Endothelial cell of umbilical vein (primary cell): Measurements from ENCODE around the gene CDK10. TPM values are rescaled to one million over a fixed set of nuclear protein-coding genes. Genes with fewer than 3 reads are reported as not detected.

Source experiments
- BruUV-seq: library from RNA; stranded (reverse); fragments of 400-500 nt; replicated peaks from 2 replicates; lab custom pipeline; 2021; lab: Mats Ljungman, UMichigan
- CTCF ChIA-PET: fragments of 300-600, 350-600 bp; sonication (Branson Sonifier 250); formaldehyde crosslinking; loops from one replicate; lab custom pipeline; 2021; ENCODE audit warnings: antibody characterized with exemption, inconsistent platforms; lab: Charles Lee
- POLR2A ChIA-PET: fragments of 300-600, 350-600 bp; sonication (Branson Sonifier 250); formaldehyde crosslinking; loops from one replicate; lab custom pipeline; 2021; ENCODE audit warnings: antibody characterized with exemption, inconsistent platforms; lab: Charles Lee
- DNase-seq: peaks from one replicate; pipeline ENCODE4 v3.0.0-alpha.2; 2011; ENCODE audit warnings: low read depth, low spot score
- FAIRE-seq: peaks from 2 replicates; lab custom pipeline; 2011; peaks lifted over from hg19 to GRCh38; lab: Jason Lieb, UNC
- H2AFZ ChIP-seq: 2 replicates; pipeline ENCODE4 v1.6.0; 2012; ENCODE audit warnings: low read depth, low read length, control low read depth, inconsistent platforms
- H3K27ac ChIP-seq: 2 replicates; pipeline ENCODE4 v1.5.1; 2011; ENCODE audit warnings: low read depth, mild to moderate bottlenecking, control low read depth, low read length, moderate library complexity; ENCODE audit not compliant: insufficient read depth
- H3K27me3 ChIP-seq, 2 experiments: 2 replicates each; pipeline versions ENCODE4 v1.6.0 to v1.6.1; 2011; ENCODE audit warnings: low read length in 2 of 2, mixed read lengths in 1 of 2; ENCODE audit not compliant: control insufficient read depth in 2 of 2, insufficient read depth in 2 of 2
- H3K36me3 ChIP-seq, 2 experiments: 2 replicates in 1 of 2; 3 replicates in 1 of 2; pipeline ENCODE4 v1.5.1; 2011; ENCODE audit warnings: low read length in 2 of 2, mild to moderate bottlenecking in 1 of 2, moderate library complexity in 1 of 2; ENCODE audit not compliant: control insufficient read depth in 2 of 2, insufficient read depth in 2 of 2; ENCODE audit errors: extremely low read depth in 1 of 2
- H3K4me1 ChIP-seq: 3 replicates; pipeline ENCODE4 v1.5.1; 2011; ENCODE audit warnings: mild to moderate bottlenecking, low read length; ENCODE audit not compliant: control insufficient read depth, insufficient read depth; ENCODE audit errors: extremely low read depth
- H3K4me2 ChIP-seq: 2 replicates; pipeline ENCODE4 v1.6.1; 2011; ENCODE audit warnings: low read length, control low read depth, mixed read lengths; ENCODE audit not compliant: insufficient read depth
- H3K4me3 ChIP-seq, 3 experiments: fragments of 200-600 bp in 1 of 3; sonication (generic), shearing (Covaris generic) in 1 of 3; replicated peaks in 1 of 3; 2 replicates each; pipeline ENCODE4 v1.5.1; 2011 to 2016; ENCODE audit warnings: control low read depth in 3 of 3, low read length in 3 of 3, mild to moderate bottlenecking in 2 of 3, inconsistent platforms in 1 of 3, low read depth in 1 of 3, moderate library complexity in 1 of 3; ENCODE audit not compliant: insufficient read depth in 1 of 3
- H3K79me2 ChIP-seq: 2 replicates; pipeline ENCODE4 v1.6.0; 2012; ENCODE audit warnings: low read length, inconsistent platforms; ENCODE audit not compliant: control insufficient read depth, insufficient read depth
- H3K9ac ChIP-seq: replicated peaks from 2 replicates; pipeline ENCODE3; 2011; ENCODE audit warnings: low read length, control low read depth; ENCODE audit not compliant: insufficient read depth; ENCODE audit errors: extremely low read depth
- H3K9me1 ChIP-seq: replicated peaks from 3 replicates; pipeline ENCODE4 v1.6.0; 2011; ENCODE audit warnings: mild to moderate bottlenecking, low read length; ENCODE audit not compliant: control insufficient read depth, insufficient read depth; ENCODE audit errors: extremely low read depth
- H3K9me3 ChIP-seq: replicated peaks from 2 replicates; pipeline ENCODE4 v1.5.1; 2012; ENCODE audit warnings: low read length, inconsistent platforms; ENCODE audit not compliant: control insufficient read depth, insufficient read depth
- H4K20me1 ChIP-seq: replicated peaks from 2 replicates; pipeline ENCODE3; 2011; ENCODE audit warnings: mild to moderate bottlenecking, low read length; ENCODE audit not compliant: control insufficient read depth, insufficient read depth; ENCODE audit errors: extremely low read depth
- CTCF ChIP-seq, 2 donors: IDR thresholded peaks; 1 replicate in 1 of 2; 2 replicates in 1 of 2; pipeline ENCODE4 v1.5.1; 2011; ENCODE audit warnings: low read length in 2 of 2, mild to moderate bottlenecking in 2 of 2, moderate library complexity in 2 of 2, control low read depth in 1 of 2, inconsistent platforms in 1 of 2, low read depth in 1 of 2; ENCODE audit not compliant: insufficient read depth in 1 of 2; ENCODE audit errors: extremely low read depth in 1 of 2
- EZH2 ChIP-seq: IDR thresholded peaks from 2 replicates; pipeline ENCODE4 v1.6.1; 2012; ENCODE audit warnings: borderline replicate concordance, low read depth, mild to moderate bottlenecking, moderate library complexity, low read length, inconsistent platforms; ENCODE audit not compliant: severe bottlenecking
- FOS ChIP-seq: IDR thresholded peaks from 2 replicates; pipeline ENCODE4 v1.6.1; 2011; ENCODE audit warnings: mild to moderate bottlenecking, low read length, moderate library complexity, borderline replicate concordance; ENCODE audit not compliant: insufficient read depth
- GATA2 ChIP-seq: IDR thresholded peaks from 2 replicates; pipeline ENCODE4 v1.7.0; 2011; ENCODE audit warnings: low read depth, mild to moderate bottlenecking, moderate library complexity, mixed read lengths, low read length; ENCODE audit not compliant: insufficient read length, insufficient read depth
- JUN ChIP-seq: IDR thresholded peaks from 2 replicates; pipeline ENCODE4 v1.6.1; 2011; ENCODE audit warnings: borderline replicate concordance, low read depth; ENCODE audit not compliant: insufficient read length, insufficient read depth
- MAX ChIP-seq: IDR thresholded peaks from 2 replicates; pipeline ENCODE4 v1.6.1; 2011; ENCODE audit not compliant: insufficient read depth, insufficient read length
- MYC ChIP-seq: IDR thresholded peaks from one replicate; pipeline ENCODE4 v1.6.1; 2011; ENCODE audit warnings: mild to moderate bottlenecking, low read depth, low read length
- POLR2A ChIP-seq: IDR thresholded peaks from 2 replicates; pipeline ENCODE4 v1.6.1; 2012; ENCODE audit warnings: low read depth, mild to moderate bottlenecking, control low read depth, low read length
- POLR2AphosphoS5 ChIP-seq: IDR thresholded peaks from 2 replicates; pipeline ENCODE4 v1.6.1; 2012; ENCODE audit warnings: low read depth, mild to moderate bottlenecking, control low read depth, low read length, moderate library complexity; ENCODE audit not compliant: insufficient read depth
- dilution Hi-C: fragments of 300-500 bp; cut with MboI; formaldehyde crosslinking; loops from one replicate; pipeline ENCODE4 v1.15.0; 2019; ENCODE audit warnings: low sequenced_read_pairs; ENCODE audit not compliant: extremely low pct_ligation_motif_present
- intact Hi-C: fragments of 100-400 bp; cut with micrococcal nuclease; formaldehyde crosslinking; loops from one replicate; pipeline ENCODE4 v1.10.0; 2022
- polyA plus RNA-seq, 4 experiments: library from polyadenylated mRNA; depleted of rRNA in 3 of 4; stranded (reverse) in 3 of 4; unstranded in 1 of 4; fragments of >200 nt; gene quantifications; 2 replicates each; pipeline versions ENCODE4 v1.2.1 to v1.2.3, GENCODE V29; 2011 to 2012; ENCODE audit warnings: missing spikeins in 1 of 4
- total RNA-seq: library from RNA; stranded (reverse); gene quantifications from 2 replicates; pipeline ENCODE4 v1.2.3, GENCODE V29; 2021

Gene CDK10
- total and polyA plus RNA-seq, 2 donors (not counting 3 experiments of a cell fraction or from before 2014, with no cell fraction given) = 74.5 to 99.9 TPM

- H3K27ac ChIP-seq = peak overlapping the region; percentile 78
- FAIRE-seq = peak; percentile 67
- POLR2A ChIA-PET = no interaction called here
- intact Hi-C loops = no loop called here
- no TSS peak for BruUV-seq
- DNase-seq = no peak
- CTCF ChIA-PET = interaction anchor here (0.8 to 1.4 kb wide), 3 partner anchors 12 to 149 kb away, joined by 3 to 4 read pairs (median 3); no protein-coding TSS in a partner anchor
- peaks cover 9% of the 10 kb centered on the region for H3K4me1 ChIP-seq
- peak overlapping the region; percentile 90 for H2AFZ ChIP-seq
- H3K36me3 ChIP-seq = peaks cover 0 to 3% of the 10 kb centered on the region in 2 experiments
- H3K9ac ChIP-seq = peak overlapping the region; percentile 86
- H3K9me1 ChIP-seq = no peaks in the 10 kb centered on the region
- H3K79me2 ChIP-seq = peaks cover 14% of the 10 kb centered on the region
- no peak for TF ChIP-seq MAX
- peak overlapping the region; percentile 45 to 95 (median 75) for H3K4me3 ChIP-seq
- peak overlapping the region; percentile 88 for H3K4me2 ChIP-seq
- no peaks in the 10 kb centered on the region for H3K9me3 ChIP-seq
- H4K20me1 ChIP-seq = no peaks in the 10 kb centered on the region
- no peaks in the 10 kb centered on the region for H3K27me3 ChIP-seq
- dilution Hi-C loops = no loop called here
Measured at GRCh38 chr16:89712274-89712781, 25.8 kb downstream of the CDK10 start.

DNA sequence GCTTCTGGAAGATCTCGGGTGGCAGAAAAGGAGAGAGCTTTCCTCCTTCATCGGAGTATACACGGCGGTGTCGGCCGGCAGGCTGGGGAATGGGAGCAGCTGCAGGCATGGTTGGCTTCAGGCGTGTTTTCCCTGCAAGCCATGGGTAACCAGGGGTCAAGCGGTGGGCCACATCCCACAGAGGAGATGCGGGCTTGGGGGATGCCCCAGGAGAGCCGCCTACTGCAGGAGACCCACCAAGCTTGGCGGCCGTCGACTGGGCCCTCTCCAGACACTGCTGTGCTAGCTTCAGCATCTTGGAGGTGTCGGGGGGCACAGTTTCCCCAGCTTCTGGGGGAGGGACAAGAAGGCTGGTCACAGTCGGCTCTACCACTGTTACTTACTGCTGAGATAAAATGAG, 30.0 kb downstream of the CDK10 start:
- Histone ChIP-seq H3K9me1 (no peaks in the 10 kb centered on the region), H2AFZ (no peak overlapping the region), H3K4me2 (no peak overlapping the region), H3K9ac (no peak overlapping the region), H3K27ac (no peak overlapping the region), H4K20me1 (no peaks in the 10 kb centered on the region), H3K27me3 (no peaks in the 10 kb centered on the region), H3K9me3 (no peaks in the 10 kb centered on the region), H3K36me3 (peaks cover 0 to 3% of the 10 kb centered on the region in 2 experiments), H3K4me1 (peaks cover 28% of the 10 kb centered on the region), H3K79me2 (peaks cover 14% of the 10 kb centered on the region), H3K4me3 (no peak overlapping the region)
- dilution Hi-C loops (no loop called here), intact Hi-C loops (no loop called here)
- CTCF ChIA-PET = interaction anchor here (1.3 kb wide), 1 partner anchor 11 kb away, joined by 5 read pairs; no protein-coding TSS in a partner anchor
- FAIRE-seq = no peak
- no TSS peak for BruUV-seq
- TF ChIP-seq FOS (no peak), MYC (no peak), JUN (no peak), POLR2AphosphoS5 (no peak), GATA2 (no peak), MAX (no peak), EZH2 (no peak), CTCF (IDR thresholded peaks at IDR 0.05; ENCODE audit: extremely low read depth in 1 of 2, insufficient read depth in 1 of 2, low read depth in 1 of 2, low read length in 2 of 2) (no peak), POLR2A (no peak)
- DNase-seq = no peak
- POLR2A ChIA-PET = no interaction called here
